K562 (cell line): ENCODE measurements around the gene MRPS31. TPM values are rescaled to one million over a fixed set of nuclear protein-coding genes. Genes with fewer than 3 reads are reported as not detected.

Source experiments
- CBFA2T2 ChIP-seq: fragments of 450-650 bp; conservative IDR thresholded peaks from 2 replicates; pipeline ENCODE4 v1.6.1; 2017; ENCODE audit warnings: mild to moderate bottlenecking
- ETV6 ChIP-seq, 3 experiments: fragments of 150-350 bp in 1 of 3; sonication (generic) in 1 of 3; formaldehyde crosslinking in 1 of 3; IDR thresholded peaks; 2 replicates each; pipeline versions ENCODE4 v1.6.1 to v1.8.0; 2014 to 2022; ENCODE audit warnings: borderline replicate concordance in 2 of 3, low read depth in 2 of 3, antibody characterized with exemption in 1 of 3, low read length in 1 of 3, mild to moderate bottlenecking in 1 of 3, missing genetic modification reagents in 1 of 3
- PHF8 ChIP-seq: fragments of 200-600 bp; sonication (generic); IDR thresholded peaks from 2 replicates; pipeline ENCODE4 v1.6.1; 2012; ENCODE audit warnings: mixed run types, mild to moderate bottlenecking, inconsistent platforms, low read length, moderate library complexity, borderline replicate concordance
- POU5F1 ChIP-seq: fragments of 150-350 bp; IDR thresholded peaks from 2 replicates; pipeline ENCODE4 v1.6.1; 2014; ENCODE audit warnings: borderline replicate concordance, low read length, low read depth, mild to moderate bottlenecking; ENCODE audit not compliant: partially characterized antibody
- RBM22 ChIP-seq: fragments of 200-400 bp; formaldehyde crosslinking; IDR thresholded peaks from 2 replicates; pipeline ENCODE4 v1.6.1; 2018; ENCODE audit warnings: low read length, low read depth; ENCODE audit not compliant: poor library complexity, severe bottlenecking
- SMARCA4 ChIP-seq: fragments of 450-650 bp; IDR thresholded peaks from 2 replicates; pipeline ENCODE4 v1.6.1; 2016
- ZBTB49 ChIP-seq: sonication (generic); formaldehyde crosslinking; IDR thresholded peaks from 2 replicates; pipeline ENCODE4 v1.8.0; 2022; ENCODE audit warnings: missing genetic modification reagents, mild to moderate bottlenecking, borderline replicate concordance
- ZNF586 ChIP-seq: fragments of 450-650 bp; formaldehyde crosslinking; conservative IDR thresholded peaks from 2 replicates; pipeline ENCODE4 v1.4.0; 2020; ENCODE audit warnings: mild to moderate bottlenecking, moderate library complexity
- ZNF780A ChIP-seq: fragments of 250-450 bp; sonication (Bioruptor Pico); IDR thresholded peaks from 2 replicates; pipeline ENCODE4 v1.5.0; 2021; ENCODE audit warnings: mild to moderate bottlenecking
- polyA plus RNA-seq, 8 experiments: library from polyadenylated mRNA; depleted of rRNA in 4 of 8; stranded (reverse) in 5 of 8; unstranded in 3 of 8; fragments of >200 nt; fragmentation: Nextera tagmentation in 2 of 8; fragmentation: Illumina TruSeq in 1 of 8; extraction: Ambion mirVana in 2 of 8; extraction: Trizol in 1 of 8; gene quantifications; 2 replicates each; pipeline versions ENCODE4 v1.2.1 to v1.2.3, GENCODE V29; 2011 to 2014; ENCODE audit warnings: inconsistent platforms in 1 of 8, missing spikeins in 1 of 8
- total RNA-seq, 7 experiments: library from RNA; depleted of rRNA in 6 of 7; stranded (reverse); fragments of >200 nt in 6 of 7; fragmentation: Illumina TruSeq in 2 of 7; extraction: Trizol in 2 of 7; gene quantifications; 2 replicates each; pipeline versions ENCODE4 v1.2.1 to v1.2.3, GENCODE V29; 2011 to 2021; ENCODE audit warnings: low replicate concordance in 1 of 7

MRPS31 gene
- total and polyA plus RNA-seq, 9 of the 15 experiments (the other 6 are each of a cell fraction or from before 2014, with no cell fraction given), result 20.3 to 57.8 (median 37.1) TPM

GRCh38 chr13:40781717-40782116 is 10.7 kb upstream of the MRPS31 start (continued):
- TF ChIP-seq SMARCA4, result no peak
- TF ChIP-seq ZNF586 (CRISPR knock-in tag), result no peak
- TF ChIP-seq POU5F1, result no peak
- no peak for TF ChIP-seq PHF8
- no peak for TF ChIP-seq ZBTB49
- no peak for TF ChIP-seq ETV6 (IDR thresholded peaks at IDR 0.05; ENCODE audit: borderline replicate concordance in 1 of 2, low read depth in 2 of 2, low read length in 1 of 2)
- no peak for TF ChIP-seq ETV6 (CRISPR knock-in tag; IDR thresholded peaks at IDR 0.05; ENCODE audit: borderline replicate concordance)
- TF ChIP-seq ZNF780A (CRISPR knock-in tag), result no peak
- TF ChIP-seq CBFA2T2, result no peak
- no peak for TF ChIP-seq RBM22
